Kidney capillary endothelial cell (primary cell): Measurements from ENCODE around the gene ARHGAP15.

ENCODE experiments used
- DNase-seq: peaks from one replicate; pipeline ENCODE4 v3.0.0-alpha.2; 2018; ENCODE audit warnings: low spot score

Gene ARHGAP15

GRCh38 chr2:143776526-143777297 lies 647.5 kb downstream of the ARHGAP15 start:
- no peak for DNase-seq

DNA sequence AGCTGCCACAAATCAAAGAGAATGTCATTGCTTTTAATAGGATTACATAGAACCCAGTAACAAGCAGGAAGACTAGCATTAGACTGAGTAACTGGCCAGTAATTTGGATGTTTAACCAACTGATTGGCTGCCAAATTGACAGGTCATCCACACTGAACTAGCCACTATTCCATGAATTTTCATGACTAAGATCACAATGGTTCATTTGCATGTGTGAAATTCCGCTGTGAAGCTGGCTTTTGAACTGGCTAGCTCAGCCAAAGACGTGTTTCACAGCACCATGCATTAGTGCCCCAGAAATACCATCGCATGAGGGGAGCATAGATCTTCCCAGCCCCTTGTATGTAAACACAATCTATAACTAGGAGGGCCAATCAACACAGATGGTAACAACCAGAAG lies 649.8 kb downstream of the ARHGAP15 start:
- DNase-seq: no peak

DNA sequence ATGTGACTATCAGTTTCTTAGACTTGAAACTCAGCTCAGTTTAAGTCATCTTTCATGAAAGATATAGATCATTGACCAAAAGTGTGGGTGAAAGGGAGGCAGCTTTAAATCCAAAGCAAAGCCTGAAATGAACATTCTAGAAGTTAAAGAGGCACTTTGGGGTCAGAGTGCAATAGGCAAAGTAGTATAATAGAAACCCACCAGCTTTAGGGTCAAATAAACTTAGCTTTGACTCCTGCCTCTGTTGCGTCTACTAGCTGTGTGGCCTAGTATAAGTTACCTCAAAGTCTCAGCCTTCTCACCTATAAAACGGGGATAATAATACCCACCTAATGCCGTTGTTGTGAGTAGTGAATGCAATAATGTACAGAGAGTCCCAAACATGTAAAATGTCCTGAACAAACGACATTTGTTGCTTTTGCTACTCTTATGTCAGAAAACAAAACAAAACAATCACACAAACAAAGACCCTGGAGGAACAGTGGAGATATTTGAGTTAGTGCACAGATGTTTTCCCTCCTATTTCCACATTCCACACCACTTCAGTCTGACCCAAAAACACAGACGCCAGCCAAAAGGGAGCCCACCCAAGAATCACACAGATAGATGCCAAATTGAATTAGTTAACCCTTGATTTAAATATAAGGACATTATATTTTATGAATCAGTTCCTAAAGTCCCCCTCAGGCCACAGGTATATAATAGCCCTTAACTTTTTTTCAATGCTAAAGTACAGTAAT lies 657.0 kb downstream of the ARHGAP15 start:
- DNase-seq: no peak

GRCh38 chr2:143787674-143788073 lies 658.5 kb downstream of the ARHGAP15 start:
- no peak for DNase-seq

DNA sequence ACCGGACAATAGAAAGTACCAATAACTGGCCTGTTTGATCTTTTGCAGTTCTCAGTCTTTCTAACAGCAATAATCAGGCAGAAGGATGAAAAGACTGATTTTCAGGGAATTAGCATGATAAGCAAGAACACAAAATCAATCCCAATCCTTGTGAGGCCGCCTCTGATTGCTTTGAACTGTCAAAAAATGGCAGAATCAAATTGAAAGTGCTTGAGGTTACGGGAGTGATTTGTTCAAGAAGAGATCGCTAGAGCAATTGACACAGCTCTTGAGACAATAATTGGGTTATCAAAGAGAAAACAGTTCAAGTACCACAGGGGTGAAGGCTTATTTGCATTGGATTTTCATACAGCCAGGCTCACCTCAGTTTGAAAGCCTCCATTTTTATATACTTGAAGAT lies 663.4 kb downstream of the ARHGAP15 start:
- no peak for DNase-seq

DNA sequence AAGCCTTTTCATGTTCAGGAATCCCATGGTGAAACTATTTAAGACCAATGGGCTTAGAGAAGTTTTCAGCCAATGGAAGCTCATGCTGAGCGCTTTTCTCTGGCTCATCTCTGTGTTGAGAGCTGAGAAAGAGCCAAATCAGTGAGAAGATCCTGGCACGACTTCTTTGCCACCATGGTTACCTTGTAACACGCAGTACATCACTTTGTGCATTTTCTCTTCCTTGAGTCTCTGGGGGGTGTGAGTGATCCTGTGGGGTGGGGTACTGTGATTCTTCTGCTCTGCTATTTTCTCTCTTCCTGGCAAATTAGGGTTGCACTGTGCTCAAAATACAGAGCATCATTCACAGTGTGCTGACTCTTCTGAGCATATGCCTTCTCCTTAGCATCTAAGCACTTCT lies 664.2 kb downstream of the ARHGAP15 start:
- no peak for DNase-seq

GRCh38 chr2:143796051-143796450 lies 666.8 kb downstream of the ARHGAP15 start:
- DNase-seq: no peak

- DNase-seq: no peak
Measured at GRCh38 chr2:143801561-143801960, 672.3 kb downstream of the ARHGAP15 start.

GRCh38 chr2:143802242-143802641 lies 673.0 kb downstream of the ARHGAP15 start:
- DNase-seq: no peak

DNA sequence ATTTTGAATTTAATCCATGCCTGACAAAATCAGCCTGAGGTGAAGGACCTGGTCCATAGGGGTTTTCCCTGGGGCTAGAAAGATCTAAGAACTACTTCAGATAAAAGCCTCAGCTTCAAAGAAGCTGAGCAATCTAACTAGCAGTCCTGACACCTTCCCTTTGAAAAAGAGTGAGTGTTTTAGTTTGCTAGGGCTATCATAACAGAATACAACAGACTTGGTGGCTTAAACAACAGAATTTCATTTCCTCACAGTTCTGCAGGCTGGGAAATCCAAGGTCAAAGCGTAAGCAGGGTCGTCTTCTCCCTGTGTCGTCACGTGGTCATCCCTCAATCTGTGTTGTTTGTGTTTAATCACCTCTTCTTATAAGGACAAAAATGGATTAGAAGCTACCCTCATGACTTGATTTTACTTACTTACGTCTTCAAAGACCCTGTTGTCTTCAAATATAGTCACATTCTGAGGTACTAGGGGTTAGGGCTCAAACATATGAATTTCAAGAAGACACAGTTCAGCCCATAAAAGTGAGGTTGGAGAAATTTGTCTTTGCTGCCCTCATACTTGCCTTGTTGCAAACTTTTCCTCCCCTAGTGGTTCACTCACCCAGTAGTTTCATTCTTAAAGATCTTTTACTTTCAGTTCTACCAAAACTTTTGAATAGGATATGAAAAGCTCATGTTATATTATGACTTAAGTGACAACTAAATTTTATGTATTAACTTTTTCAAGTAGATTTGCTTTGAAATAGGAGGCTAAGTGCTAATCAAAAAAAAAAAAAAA lies 673.8 kb downstream of the ARHGAP15 start:
- no peak for DNase-seq

- DNase-seq: no peak
Measured at GRCh38 chr2:143803936-143804335, 674.7 kb downstream of the ARHGAP15 start.

DNA sequence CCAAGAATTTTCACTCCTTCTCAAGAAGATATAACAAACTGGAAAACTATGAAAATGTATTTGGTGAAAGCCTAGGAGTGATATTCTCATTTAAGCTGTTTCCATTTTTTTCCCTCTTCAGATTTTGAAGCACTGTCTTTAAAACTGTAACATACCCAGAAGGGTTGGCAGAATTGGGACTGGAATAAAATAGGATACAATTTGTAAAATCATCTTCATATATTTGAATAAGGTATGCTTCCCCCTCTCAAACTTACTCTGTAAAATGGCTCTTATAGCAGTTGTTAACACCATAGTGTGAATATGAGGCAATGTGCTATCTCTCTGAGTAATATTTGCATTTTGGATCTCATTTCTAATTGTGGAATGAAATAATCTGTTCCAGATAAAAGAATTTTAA lies 676.4 kb downstream of the ARHGAP15 start:
- DNase-seq: no peak

- no peak for DNase-seq
Measured at GRCh38 chr2:143807192-143807591, 678.0 kb downstream of the ARHGAP15 start.

DNA sequence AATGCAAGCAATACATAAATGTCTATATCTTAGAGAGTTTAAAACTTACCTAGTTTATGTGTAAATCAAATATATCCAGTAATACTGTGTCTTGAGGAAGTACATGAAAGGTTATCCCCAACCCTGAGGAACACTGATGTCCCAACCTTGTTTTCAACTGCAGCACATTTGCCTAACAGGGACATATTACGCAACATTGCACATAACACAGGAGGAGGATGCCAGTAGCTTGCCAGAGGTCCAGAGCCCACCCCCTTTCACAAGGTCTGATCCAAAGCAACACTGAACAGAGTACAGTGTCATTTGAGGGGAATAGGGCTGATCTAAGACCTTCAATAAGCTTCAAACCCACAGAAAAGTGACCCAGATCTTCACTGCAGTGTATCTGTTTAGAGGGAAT lies 678.5 kb downstream of the ARHGAP15 start:
- no peak for DNase-seq

DNA sequence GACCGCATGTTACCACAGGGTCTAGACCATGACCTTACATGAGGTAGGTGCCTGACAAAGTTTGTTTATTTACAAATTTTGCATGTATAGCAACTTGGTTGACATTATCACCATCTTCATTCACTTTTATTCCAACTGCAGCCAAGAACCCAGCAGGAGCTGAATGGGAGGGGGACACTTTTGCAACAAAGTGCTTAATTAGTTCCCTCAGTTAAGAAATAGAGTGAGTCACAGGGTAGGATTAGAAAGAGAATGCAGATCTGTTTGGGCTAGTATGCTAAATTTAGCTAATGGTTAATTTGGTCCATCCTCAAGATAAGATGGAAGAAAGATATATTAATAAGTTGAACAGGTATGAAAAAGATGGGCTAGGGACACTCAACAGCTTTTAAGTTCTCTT lies 678.9 kb downstream of the ARHGAP15 start:
- no peak for DNase-seq

DNA sequence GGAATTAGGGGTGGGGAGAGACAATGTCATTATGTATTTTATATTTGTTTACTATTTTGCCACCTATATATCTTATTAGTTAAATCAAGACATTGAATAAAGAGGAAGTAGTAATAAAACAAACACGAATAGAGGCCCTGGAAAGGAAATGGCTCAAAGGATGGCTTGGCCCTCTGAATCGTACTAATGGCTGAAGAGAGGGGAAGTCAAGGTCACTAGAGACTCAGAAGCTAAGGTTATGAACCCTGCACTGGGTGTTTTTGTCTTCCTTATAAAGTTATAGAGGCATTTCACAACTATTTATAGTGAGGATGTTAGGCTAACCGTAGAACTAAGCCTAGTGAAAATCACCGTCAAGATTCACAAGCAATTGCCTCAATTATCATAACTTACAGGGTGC lies 685.9 kb downstream of the ARHGAP15 start:
- DNase-seq: no peak

DNA sequence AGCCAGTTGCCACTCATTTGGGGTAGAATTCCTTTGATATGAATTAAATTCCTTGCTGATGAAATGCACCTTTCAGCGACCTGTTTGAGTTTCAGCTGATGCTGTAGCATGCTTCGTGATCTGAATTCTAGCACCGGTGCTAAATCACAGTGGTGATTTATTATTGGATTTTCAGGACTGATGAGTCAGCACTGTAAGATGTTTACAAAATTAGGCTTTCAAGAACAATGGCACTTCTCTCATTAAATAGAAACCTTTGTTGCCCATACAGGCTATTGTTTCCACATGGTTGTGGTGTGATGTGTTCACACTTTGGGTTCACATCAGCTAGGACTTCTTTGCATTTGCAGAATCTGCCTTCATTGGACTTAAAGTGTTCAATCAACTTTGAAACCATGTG lies 687.7 kb downstream of the ARHGAP15 start:
- DNase-seq: no peak
